ENCODE results near the gene CYGB.

- TF ChIP-seq, protein P1, sequence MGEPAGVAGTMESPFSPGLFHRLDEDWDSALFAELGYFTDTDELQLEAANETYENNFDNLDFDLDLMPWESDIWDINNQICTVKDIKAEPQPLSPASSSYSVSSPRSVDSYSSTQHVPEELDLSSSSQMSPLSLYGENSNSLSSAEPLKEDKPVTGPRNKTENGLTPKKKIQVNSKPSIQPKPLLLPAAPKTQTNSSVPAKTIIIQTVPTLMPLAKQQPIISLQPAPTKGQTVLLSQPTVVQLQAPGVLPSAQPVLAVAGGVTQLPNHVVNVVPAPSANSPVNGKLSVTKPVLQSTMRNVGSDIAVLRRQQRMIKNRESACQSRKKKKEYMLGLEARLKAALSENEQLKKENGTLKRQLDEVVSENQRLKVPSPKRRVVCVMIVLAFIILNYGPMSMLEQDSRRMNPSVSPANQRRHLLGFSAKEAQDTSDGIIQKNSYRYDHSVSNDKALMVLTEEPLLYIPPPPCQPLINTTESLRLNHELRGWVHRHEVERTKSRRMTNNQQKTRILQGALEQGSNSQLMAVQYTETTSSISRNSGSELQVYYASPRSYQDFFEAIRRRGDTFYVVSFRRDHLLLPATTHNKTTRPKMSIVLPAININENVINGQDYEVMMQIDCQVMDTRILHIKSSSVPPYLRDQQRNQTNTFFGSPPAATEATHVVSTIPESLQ (CRISPR knock-in tag; conservative IDR thresholded peaks at IDR 0.05), result 0 out of 2 replicates have a peak, but pooled peaks have one; percentile 44
- no peak for TF ChIP-seq JUND (CRISPR knock-in tag; IDR thresholded peaks at IDR 0.05)
- TF ChIP-seq, protein P2, sequence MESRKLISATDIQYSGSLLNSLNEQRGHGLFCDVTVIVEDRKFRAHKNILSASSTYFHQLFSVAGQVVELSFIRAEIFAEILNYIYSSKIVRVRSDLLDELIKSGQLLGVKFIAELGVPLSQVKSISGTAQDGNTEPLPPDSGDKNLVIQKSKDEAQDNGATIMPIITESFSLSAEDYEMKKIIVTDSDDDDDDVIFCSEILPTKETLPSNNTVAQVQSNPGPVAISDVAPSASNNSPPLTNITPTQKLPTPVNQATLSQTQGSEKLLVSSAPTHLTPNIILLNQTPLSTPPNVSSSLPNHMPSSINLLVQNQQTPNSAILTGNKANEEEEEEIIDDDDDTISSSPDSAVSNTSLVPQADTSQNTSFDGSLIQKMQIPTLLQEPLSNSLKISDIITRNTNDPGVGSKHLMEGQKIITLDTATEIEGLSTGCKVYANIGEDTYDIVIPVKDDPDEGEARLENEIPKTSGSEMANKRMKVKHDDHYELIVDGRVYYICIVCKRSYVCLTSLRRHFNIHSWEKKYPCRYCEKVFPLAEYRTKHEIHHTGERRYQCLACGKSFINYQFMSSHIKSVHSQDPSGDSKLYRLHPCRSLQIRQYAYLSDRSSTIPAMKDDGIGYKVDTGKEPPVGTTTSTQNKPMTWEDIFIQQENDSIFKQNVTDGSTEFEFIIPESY (CRISPR knock-in tag; IDR thresholded peaks at IDR 0.05), result no peak; the same call in 1 of the 2 replicates
- peak; percentile 59 for TF ChIP-seq RAD21 (CRISPR knock-in tag; IDR thresholded peaks at IDR 0.05)
- TF ChIP-seq RARG (CRISPR knock-in tag; IDR thresholded peaks at IDR 0.05; ENCODE audit: low read depth), result 0 out of 2 replicates have a peak, but pooled peaks have one; percentile 50
- no peak for TF ChIP-seq ZBTB39 (CRISPR knock-in tag; IDR thresholded peaks at IDR 0.05)
- TF ChIP-seq EP300 (IDR thresholded peaks at IDR 0.05; ENCODE audit: low read depth in 2 of 2, low read length in 2 of 2), result 0 out of 4 replicates have a peak, but pooled peaks of 1 of the 2 experiments have one; percentile 17
- no peak; the same call in 1 of the 2 replicates for TF ChIP-seq EP300 (CRISPR knock-in tag; IDR thresholded peaks at IDR 0.05; ENCODE audit: borderline replicate concordance)
- TF ChIP-seq SETDB1 (CRISPR knock-in tag; IDR thresholded peaks at IDR 0.05; ENCODE audit: borderline replicate concordance), result no peak
- TF ChIP-seq ZNF335 (CRISPR knock-in tag; IDR thresholded peaks at IDR 0.05), result no peak; the same call in 1 of the 2 replicates
- TF ChIP-seq, protein P3, sequence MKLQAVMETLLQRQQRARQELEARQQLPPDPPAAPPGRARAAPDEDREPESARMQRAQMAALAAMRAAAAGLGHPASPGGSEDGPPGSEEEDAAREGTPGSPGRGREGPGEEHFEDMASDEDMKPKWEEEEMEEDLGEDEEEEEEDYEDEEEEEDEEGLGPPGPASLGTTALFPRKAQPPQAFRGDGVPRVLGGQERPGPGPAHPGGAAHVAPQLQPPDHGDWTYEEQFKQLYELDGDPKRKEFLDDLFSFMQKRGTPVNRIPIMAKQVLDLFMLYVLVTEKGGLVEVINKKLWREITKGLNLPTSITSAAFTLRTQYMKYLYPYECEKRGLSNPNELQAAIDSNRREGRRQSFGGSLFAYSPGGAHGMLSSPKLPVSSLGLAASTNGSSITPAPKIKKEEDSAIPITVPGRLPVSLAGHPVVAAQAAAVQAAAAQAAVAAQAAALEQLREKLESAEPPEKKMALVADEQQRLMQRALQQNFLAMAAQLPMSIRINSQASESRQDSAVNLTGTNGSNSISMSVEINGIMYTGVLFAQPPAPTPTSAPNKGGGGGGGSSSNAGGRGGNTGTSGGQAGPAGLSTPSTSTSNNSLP (IDR thresholded peaks at IDR 0.05; ENCODE audit: low read depth, low read length), result no peak
- TF ChIP-seq SAP130 (CRISPR knock-in tag; IDR thresholded peaks at IDR 0.05; ENCODE audit: low read depth), result peak; percentile 89
- TF ChIP-seq, protein P4, sequence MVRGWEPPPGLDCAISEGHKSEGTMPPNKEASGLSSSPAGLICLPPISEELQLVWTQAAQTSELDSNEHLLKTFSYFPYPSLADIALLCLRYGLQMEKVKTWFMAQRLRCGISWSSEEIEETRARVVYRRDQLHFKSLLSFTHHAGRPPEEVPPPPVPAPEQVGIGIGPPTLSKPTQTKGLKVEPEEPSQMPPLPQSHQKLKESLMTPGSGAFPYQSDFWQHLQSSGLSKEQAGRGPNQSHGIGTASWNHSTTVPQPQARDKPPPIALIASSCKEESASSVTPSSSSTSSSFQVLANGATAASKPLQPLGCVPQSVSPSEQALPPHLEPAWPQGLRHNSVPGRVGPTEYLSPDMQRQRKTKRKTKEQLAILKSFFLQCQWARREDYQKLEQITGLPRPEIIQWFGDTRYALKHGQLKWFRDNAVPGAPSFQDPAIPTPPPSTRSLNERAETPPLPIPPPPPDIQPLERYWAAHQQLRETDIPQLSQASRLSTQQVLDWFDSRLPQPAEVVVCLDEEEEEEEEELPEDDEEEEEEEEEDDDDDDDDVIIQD (CRISPR knock-in tag; IDR thresholded peaks at IDR 0.05; ENCODE audit: low read depth), result no peak; the same call in 1 of the 2 replicates
- no peak for TF ChIP-seq FOXA1 (IDR thresholded peaks at IDR 0.05)
- TF ChIP-seq FOXA1 (CRISPR knock-in tag; IDR thresholded peaks at IDR 0.05), result 0 out of 2 replicates have a peak, but pooled peaks have one; percentile 3
- TF ChIP-seq MLX (CRISPR knock-in tag; IDR thresholded peaks at IDR 0.05), result no peak
These were observed 36.3 kb downstream of the CYGB start, which contains the start of gene RHBDF2 for GRCh38 chr17:76501018-76501826.
